GM13976 (cell line): ENCODE measurements around the gene NKD1.
"Not testable (repeated sequence)": the region's sequence is repeated elsewhere in the genome, so short reads cannot be mapped to it uniquely, and the experiment has no call there.

Source experiments
- DNase-seq: peaks from one replicate; pipeline ENCODE4 v3.0.0; 2012; ENCODE audit warnings: low spot score
- CTCF ChIP-seq: IDR thresholded peaks from 2 replicates; pipeline ENCODE4 v1.5.1; 2012; ENCODE audit warnings: borderline replicate concordance, mild to moderate bottlenecking; ENCODE audit not compliant: insufficient read depth; ENCODE audit errors: extremely low read depth, missing control alignments, control extremely low read depth
- in situ Hi-C: fragments of 300-500 bp; cut with MboI; formaldehyde crosslinking; loops from one replicate; pipeline ENCODE4 v1.12.0; 2022; ENCODE audit warnings: low sequenced_read_pairs, mixed read lengths, inconsistent platforms; ENCODE audit not compliant: unreplicated experiment

NKD1 gene

GRCh38 chr16:50535506-50536257, 12.5 kb upstream of the NKD1 start:
- no peak for DNase-seq
- no peak for TF ChIP-seq CTCF
- in situ Hi-C loops: no loop called here

DNA sequence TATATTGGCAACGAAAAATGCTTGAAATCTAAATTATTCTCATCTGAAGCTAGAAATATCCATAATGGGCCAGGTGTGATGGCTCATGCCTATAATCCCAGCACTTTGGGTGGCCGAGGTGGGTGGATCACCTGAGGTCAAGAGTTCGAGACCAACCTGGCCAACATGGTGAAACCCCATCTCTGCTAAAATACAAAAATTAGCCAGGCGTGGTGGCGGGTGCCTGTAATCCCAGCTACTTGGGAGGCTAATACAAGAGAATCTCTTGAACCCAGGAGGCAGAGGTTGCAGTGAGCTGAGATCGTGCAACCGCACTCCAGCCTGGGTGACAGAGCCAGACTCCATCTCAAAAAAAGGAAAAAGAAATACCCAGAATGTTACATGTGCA, 11.9 kb upstream of the NKD1 start:
- in situ Hi-C loops, DNase-seq: not testable (repeated sequence)

GRCh38 chr16:50537533-50538290, 10.5 kb upstream of the NKD1 start:
- DNase-seq: no peak
- no peak for TF ChIP-seq CTCF
- in situ Hi-C loops: no loop called here

GRCh38 chr16:50538411-50539052, 9.7 kb upstream of the NKD1 start:
- no peak for DNase-seq
- no peak for TF ChIP-seq CTCF
- in situ Hi-C loops: no loop called here

- no peak for DNase-seq
- in situ Hi-C loops: no loop called here
- TF ChIP-seq CTCF: no peak
These were observed 9.0 kb upstream of the NKD1 start for GRCh38 chr16:50539053-50539695.

GRCh38 chr16:50539822-50540710, 8.1 kb upstream of the NKD1 start:
- TF ChIP-seq CTCF: no peak
- DNase-seq: no peak
- in situ Hi-C loops: no loop called here
